GM12872 (cell line): Measurements from ENCODE around the gene RPL36A.

Experiments used
- CTCF ChIP-seq: IDR thresholded peaks from 3 replicates; pipeline ENCODE4 v1.5.1; 2011; ENCODE audit warnings: low read depth, mild to moderate bottlenecking, low read length, moderate library complexity; ENCODE audit not compliant: insufficient read depth

The RPL36A gene

GRCh38 chrX:101394372-101394771 is 3.6 kb downstream of the RPL36A start:
- no peak for TF ChIP-seq CTCF

GRCh38 chrX:101395789-101396188 is 5.0 kb downstream of the RPL36A start:
- no peak for TF ChIP-seq CTCF

- no peak for TF ChIP-seq CTCF
These were observed 7.0 kb downstream of the RPL36A start for GRCh38 chrX:101397779-101398178.

- TF ChIP-seq CTCF: no peak
These were observed 7.9 kb downstream of the RPL36A start for GRCh38 chrX:101398694-101399093.

GRCh38 chrX:101399825-101400224 is 9.0 kb downstream of the RPL36A start:
- TF ChIP-seq CTCF: no peak

- no peak for TF ChIP-seq CTCF
These were observed 16.4 kb downstream of the RPL36A start for GRCh38 chrX:101407167-101407747.

- no peak for TF ChIP-seq CTCF
These were observed 17.1 kb downstream of the RPL36A start, which contains the start of the genes GLA and HNRNPH2 for GRCh38 chrX:101407748-101408531. GLA (minus strand) TSS chrX:101407925; CDS start chrX:101407903, 22 bp downstream. HNRNPH2 (plus strand) TSS chrX:101408222; CDS start chrX:101411989, 3,767 bp downstream.
